GM12878 (cell line): ENCODE results near the gene VLDLR. TPM values are rescaled to one million over a fixed set of nuclear protein-coding genes. Genes with fewer than 3 reads are reported as not detected.

Source experiments
- ATAC-seq: fragments of 200-7000 bp; cut with Tn5 transposase; 3 replicates; pipeline ENCODE4 v1.9.1; 2020; ENCODE audit warnings: mild to moderate bottlenecking, moderate library complexity
- BruUV-seq: library from RNA; stranded (reverse); fragments of 400-500 nt; replicated peaks from 2 replicates; lab custom pipeline; 2021; lab: Mats Ljungman, UMichigan
- CTCF ChIA-PET: fragments of 300-600 bp; sonication (Branson Sonifier 250); formaldehyde crosslinking; extraction: SDS; loops from one replicate; lab custom pipeline; 2021; ENCODE audit warnings: inconsistent platforms; lab: Yijun Ruan, JAX
- POLR2A ChIA-PET: fragments of 350-600 bp; formaldehyde crosslinking; extraction: SDS; loops from one replicate; lab custom pipeline; 2021; ENCODE audit warnings: inconsistent platforms; lab: Charles Lee
- RAD21 ChIA-PET: fragments of 300-600 bp; sonication (Branson Sonifier 250); formaldehyde crosslinking; loops from one replicate; lab custom pipeline; 2023; ENCODE audit warnings: antibody characterized with exemption; ENCODE audit not compliant: unreplicated experiment; lab: Charles Lee
- SMC1A ChIA-PET: fragments of 300-600 bp; sonication (Branson Sonifier 250); formaldehyde crosslinking; loops from one replicate; lab custom pipeline; 2023; ENCODE audit not compliant: unreplicated experiment, uncharacterized antibody; lab: Charles Lee
- DNase-seq: peaks from one replicate; pipeline ENCODE4 v3.0.0-alpha.2; 2011; ENCODE audit warnings: low read depth, low spot score
- FAIRE-seq: peaks from 3 replicates; lab custom pipeline; 2011; peaks lifted over from hg19 to GRCh38; lab: Jason Lieb, UNC
- H2AFZ ChIP-seq: 2 replicates; pipeline ENCODE4 v1.6.0; 2011; ENCODE audit warnings: low read depth, low read length, control low read depth; ENCODE audit not compliant: control insufficient read depth
- H3K27ac ChIP-seq: 2 replicates; pipeline ENCODE4 v1.5.1; 2011; ENCODE audit warnings: control low read depth; ENCODE audit not compliant: control insufficient read depth, insufficient read depth
- H3K27me3 ChIP-seq, 2 experiments: replicated peaks in 1 of 2; 2 replicates each; pipeline versions ENCODE4 v1.6.0 to v1.6.1; 2011; ENCODE audit warnings: low read length in 1 of 2; ENCODE audit not compliant: control insufficient read depth in 2 of 2, insufficient read depth in 2 of 2
- H3K36me3 ChIP-seq, 2 experiments: 2 replicates each; pipeline ENCODE4 v1.5.1; 2011; ENCODE audit warnings: low read length in 1 of 2; ENCODE audit not compliant: control insufficient read depth in 2 of 2, insufficient read depth in 2 of 2
- H3K4me1 ChIP-seq: 2 replicates; pipeline ENCODE4 v1.6.1; 2011; ENCODE audit warnings: mild to moderate bottlenecking, low read length, moderate library complexity, mixed read lengths; ENCODE audit not compliant: control insufficient read depth, insufficient read depth
- H3K4me2 ChIP-seq: 2 replicates; pipeline ENCODE4 v1.6.0; 2011; ENCODE audit warnings: control low read depth; ENCODE audit not compliant: control insufficient read depth, insufficient read depth
- H3K4me3 ChIP-seq: fragments of 200-600 bp; sonication (generic); 2 replicates; pipeline ENCODE4 v1.5.1; 2016
- H3K79me2 ChIP-seq: 2 replicates; pipeline ENCODE4 v1.6.0; 2011; ENCODE audit warnings: low read length; ENCODE audit not compliant: control insufficient read depth, insufficient read depth
- H3K9ac ChIP-seq: 2 replicates; pipeline ENCODE4 v1.8.0; 2011; ENCODE audit warnings: low read length, control low read depth, mixed read lengths; ENCODE audit not compliant: control insufficient read depth, insufficient read depth
- H3K9me3 ChIP-seq: replicated peaks from 3 replicates; pipeline ENCODE4 v1.5.1; 2011; ENCODE audit warnings: mild to moderate bottlenecking, low read length; ENCODE audit not compliant: control insufficient read depth, insufficient read depth
- H4K20me1 ChIP-seq: 2 replicates; pipeline ENCODE4 v1.6.0; 2011; ENCODE audit not compliant: control insufficient read depth, insufficient read depth
- JUNB ChIP-seq: IDR thresholded peaks from 2 replicates; pipeline ENCODE4 v1.6.1; 2016; ENCODE audit warnings: antibody characterized with exemption, mild to moderate bottlenecking
- LARP7 ChIP-seq: fragments of 450-650 bp; IDR thresholded peaks from 2 replicates; pipeline ENCODE4 v1.6.1; 2017; ENCODE audit warnings: mild to moderate bottlenecking
- PML ChIP-seq: IDR thresholded peaks from 2 replicates; pipeline ENCODE4 v1.6.1; 2012; ENCODE audit warnings: low read length, inconsistent platforms
- TCF12 ChIP-seq: IDR thresholded peaks from 2 replicates; pipeline ENCODE4 v1.6.1; 2011; ENCODE audit warnings: low read depth, mild to moderate bottlenecking, low read length
- ZBTB33 ChIP-seq: fragments of 450-650 bp; IDR thresholded peaks from 2 replicates; pipeline ENCODE4 v1.6.1; 2017; ENCODE audit warnings: mild to moderate bottlenecking
- ZNF622 ChIP-seq: fragments of 450-650 bp; IDR thresholded peaks from 2 replicates; pipeline ENCODE4 v1.6.1; 2017; ENCODE audit warnings: mild to moderate bottlenecking, inconsistent platforms
- WGBS: methylation state at CpG from one replicate; pipeline ENCODE4 v1.1.6; 2016; ENCODE audit warnings: low lambda C conversion rate; ENCODE audit not compliant: insufficient replicate concordance, insufficient coverage; ENCODE audit errors: missing lambda C conversion rate; 5-methylcytosine and 5-hydroxymethylcytosine counted together
- in situ Hi-C: fragments of 300-500 bp; cut with MboI; formaldehyde crosslinking; loops from 9 replicates; pipeline ENCODE4 v1.14.3; 2018; ENCODE audit warnings: mixed read lengths
- intact Hi-C: fragments of 100-400 bp; cut with micrococcal nuclease; formaldehyde crosslinking; loops from one replicate; pipeline ENCODE4 v1.14.2; 2022; ENCODE audit not compliant: unreplicated experiment
- polyA plus RNA-seq, 11 experiments: library from polyadenylated mRNA; depleted of rRNA in 4 of 11; unstranded in 6 of 11; stranded (reverse) in 5 of 11; fragments of >200 nt; fragmentation: Nextera tagmentation in 4 of 11; fragmentation: Illumina TruSeq in 1 of 11; extraction: Ambion mirVana in 4 of 11; extraction: Trizol in 1 of 11; gene quantifications; 1 replicate in 1 of 11; 2 replicates in 10 of 11; pipeline versions ENCODE4 v1.2.1 to v1.2.3, GENCODE V29; 2011 to 2016; ENCODE audit warnings: inconsistent platforms in 2 of 11, missing spikeins in 2 of 11, low read depth in 1 of 11
- total RNA-seq, 4 experiments: library from RNA; depleted of rRNA in 3 of 4; stranded (reverse); fragments of >200 nt in 3 of 4; fragmentation: Illumina TruSeq in 1 of 4; extraction: Trizol in 1 of 4; gene quantifications; 2 replicates each; pipeline versions ENCODE4 v1.2.1 to v1.2.3, GENCODE V29; 2013 to 2021
- TF ChIP-seq, protein P1 (sequence below): fragments of 450-650 bp; IDR thresholded peaks from 2 replicates; pipeline ENCODE4 v1.6.1; 2017; ENCODE audit warnings: low read depth, mild to moderate bottlenecking, moderate library complexity
- TF ChIP-seq, protein P2 (sequence below): fragments of 450-650 bp; IDR thresholded peaks from 2 replicates; pipeline ENCODE4 v1.6.1; 2014; ENCODE audit warnings: mild to moderate bottlenecking

The VLDLR gene
- total and polyA plus RNA-seq, 10 of the 15 experiments (the other 5 are each of a cell fraction or from before 2014, with no cell fraction given) = 0.14 to 5.9 (median 0.57) TPM

DNA sequence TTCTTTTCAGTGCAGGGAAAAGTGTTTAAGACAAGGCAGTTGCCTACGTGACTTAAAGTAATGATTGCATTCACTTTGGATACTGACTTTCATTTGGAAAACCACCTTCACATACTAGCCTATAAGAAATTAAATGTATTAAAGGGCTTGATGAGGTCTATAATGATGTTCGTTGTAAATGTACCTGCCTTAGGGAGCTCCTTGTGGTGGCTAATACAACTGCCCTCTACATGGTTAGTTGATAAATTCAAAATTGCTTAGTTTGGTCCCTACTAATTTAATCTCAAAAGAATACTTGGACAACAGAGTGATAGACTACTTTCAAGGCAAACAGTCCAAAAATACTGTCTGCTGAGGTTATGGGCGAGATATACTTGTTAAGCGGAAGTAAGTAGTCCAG, 3.8 kb downstream of the VLDLR start:
- ChIA-PET RAD21 (interaction anchor here (0.9 kb wide), 1 partner anchor 102 kb away, joined by 3 read pairs; no protein-coding TSS in a partner anchor), SMC1A (interaction anchor here (1.1 to 1.4 kb wide), 2 partner anchors 23 to 103 kb away, joined by 4 read pairs; no protein-coding TSS in a partner anchor), CTCF (no interaction called here)
- no peak overlapping the region for H2AFZ ChIP-seq
- BruUV-seq = no TSS peak
- no peaks in the 10 kb centered on the region for H3K36me3 ChIP-seq
- ATAC-seq (no peak), DNase-seq (no peak)
- in situ Hi-C loops = no loop called here
- H3K4me3 ChIP-seq = no peak overlapping the region
- H3K27ac ChIP-seq = no peak overlapping the region
- no peaks in the 10 kb centered on the region; the same call in 1 of the 2 replicates for H4K20me1 ChIP-seq
- H3K4me2 ChIP-seq = no peak overlapping the region
- peaks cover 0 to 11% of the 10 kb centered on the region in 2 experiments; a peak in 2 of 4 replicates for H3K27me3 ChIP-seq
- no peak for TF ChIP-seq ZNF622
- TF ChIP-seq PML = no peak
- no peak for TF ChIP-seq ZBTB33
- TF ChIP-seq, protein P1, sequence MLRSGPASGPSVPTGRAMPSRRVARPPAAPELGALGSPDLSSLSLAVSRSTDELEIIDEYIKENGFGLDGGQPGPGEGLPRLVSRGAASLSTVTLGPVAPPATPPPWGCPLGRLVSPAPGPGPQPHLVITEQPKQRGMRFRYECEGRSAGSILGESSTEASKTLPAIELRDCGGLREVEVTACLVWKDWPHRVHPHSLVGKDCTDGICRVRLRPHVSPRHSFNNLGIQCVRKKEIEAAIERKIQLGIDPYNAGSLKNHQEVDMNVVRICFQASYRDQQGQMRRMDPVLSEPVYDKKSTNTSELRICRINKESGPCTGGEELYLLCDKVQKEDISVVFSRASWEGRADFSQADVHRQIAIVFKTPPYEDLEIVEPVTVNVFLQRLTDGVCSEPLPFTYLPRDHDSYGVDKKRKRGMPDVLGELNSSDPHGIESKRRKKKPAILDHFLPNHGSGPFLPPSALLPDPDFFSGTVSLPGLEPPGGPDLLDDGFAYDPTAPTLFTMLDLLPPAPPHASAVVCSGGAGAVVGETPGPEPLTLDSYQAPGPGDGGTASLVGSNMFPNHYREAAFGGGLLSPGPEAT = no peak
- no peak for TF ChIP-seq LARP7
- TF ChIP-seq, protein P2, sequence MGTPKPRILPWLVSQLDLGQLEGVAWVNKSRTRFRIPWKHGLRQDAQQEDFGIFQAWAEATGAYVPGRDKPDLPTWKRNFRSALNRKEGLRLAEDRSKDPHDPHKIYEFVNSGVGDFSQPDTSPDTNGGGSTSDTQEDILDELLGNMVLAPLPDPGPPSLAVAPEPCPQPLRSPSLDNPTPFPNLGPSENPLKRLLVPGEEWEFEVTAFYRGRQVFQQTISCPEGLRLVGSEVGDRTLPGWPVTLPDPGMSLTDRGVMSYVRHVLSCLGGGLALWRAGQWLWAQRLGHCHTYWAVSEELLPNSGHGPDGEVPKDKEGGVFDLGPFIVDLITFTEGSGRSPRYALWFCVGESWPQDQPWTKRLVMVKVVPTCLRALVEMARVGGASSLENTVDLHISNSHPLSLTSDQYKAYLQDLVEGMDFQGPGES = no peak
- no peak for TF ChIP-seq JUNB
- TF ChIP-seq TCF12 = no peak
- TF ChIP-seq, all 136 proteins: peak for 0
- Histone ChIP-seq H3K79me2 (no peaks in the 10 kb centered on the region; the same call in 1 of the 2 replicates), H3K4me1 (no peaks in the 10 kb centered on the region), H3K9ac (no peak overlapping the region), H3K9me3 (no peaks in the 10 kb centered on the region; the same call in 2 of the 3 replicates)
- FAIRE-seq = no peak
- intact Hi-C loops = loop anchor here (10.0 kb wide), 1 partner anchor 371 kb away; no protein-coding TSS in a partner anchor
- POLR2A ChIA-PET = interaction anchor here (1.5 kb wide), 1 partner anchor 12 kb away, joined by 4 read pairs; no protein-coding TSS in a partner anchor
- 75% methylated on average over 4 of the region's 4 CpGs for WGBS
